IMR-90 (cell line): Measurements from ENCODE around the gene SLC6A4. TPM values are rescaled to one million over a fixed set of nuclear protein-coding genes. Genes with fewer than 3 reads are reported as not detected.
A peak's percentile ranks its signal among the peaks of the same experiment; 100 is the strongest.

Source experiments
- ATAC-seq: fragments of 200-7000 bp; cut with Tn5 transposase; 2 replicates; pipeline ENCODE4 v1.9.1; 2020; ENCODE audit warnings: low read depth, mild to moderate bottlenecking, moderate library complexity
- BruUV-seq: library from RNA; stranded (reverse); fragments of 400-500 nt; replicated peaks from 2 replicates; lab custom pipeline; 2021; lab: Mats Ljungman, UMichigan
- CTCF ChIA-PET: fragments of 300-600 bp; formaldehyde crosslinking; extraction: SDS; loops from one replicate; lab custom pipeline; 2021; ENCODE audit warnings: antibody characterized with exemption; lab: Yijun Ruan, JAX
- POLR2A ChIA-PET: fragments of 300-600 bp; sonication (Branson Sonifier 250); formaldehyde crosslinking; loops from one replicate; lab custom pipeline; 2022; ENCODE audit warnings: antibody characterized with exemption; ENCODE audit not compliant: unreplicated experiment; lab: Charles Lee
- DNase-seq: peaks from one replicate; pipeline ENCODE4 v3.0.0; 2013
- H2AFZ ChIP-seq: replicated peaks from 2 replicates; pipeline ENCODE3; 2013; ENCODE audit warnings: low read length, mild to moderate bottlenecking; ENCODE audit not compliant: poor library complexity
- H2AK5ac ChIP-seq: 2 replicates; pipeline ENCODE4 v1.6.1; 2013; ENCODE audit warnings: low read depth, low read length, inconsistent platforms
- H2AK9ac ChIP-seq: replicated peaks from 2 replicates; pipeline ENCODE3; 2013; ENCODE audit warnings: mild to moderate bottlenecking, low read depth, low read length, moderate library complexity; ENCODE audit not compliant: poor library complexity
- H2BK120ac ChIP-seq: 2 replicates; pipeline ENCODE4 v1.6.1; 2013; ENCODE audit warnings: low read depth, low read length, inconsistent platforms
- H2BK15ac ChIP-seq: 3 replicates; pipeline ENCODE4 v1.6.1; 2013; ENCODE audit warnings: low read depth, low read length, inconsistent platforms
- H2BK20ac ChIP-seq: 2 replicates; pipeline ENCODE4 v1.6.1; 2013; ENCODE audit warnings: low read depth, mild to moderate bottlenecking, inconsistent platforms, low read length, moderate library complexity
- H2BK5ac ChIP-seq: 2 replicates; pipeline ENCODE4 v1.6.1; 2013; ENCODE audit warnings: mild to moderate bottlenecking, low read depth, low read length, inconsistent platforms; ENCODE audit not compliant: poor library complexity, severe bottlenecking
- H3K14ac ChIP-seq: replicated peaks from 2 replicates; pipeline ENCODE4 v1.6.1; 2013; ENCODE audit warnings: low read depth, low read length, inconsistent platforms
- H3K18ac ChIP-seq: 2 replicates; pipeline ENCODE4 v1.6.1; 2013; ENCODE audit warnings: low read depth, low read length, control low read depth
- H3K23ac ChIP-seq: 2 replicates; pipeline ENCODE4 v1.6.1; 2013; ENCODE audit warnings: low read depth, low read length, inconsistent platforms
- H3K27ac ChIP-seq: 2 replicates; pipeline ENCODE4 v1.5.1; 2013; ENCODE audit warnings: mild to moderate bottlenecking, control low read depth, low read length; ENCODE audit not compliant: insufficient read depth
- H3K27me3 ChIP-seq: 2 replicates; pipeline ENCODE4 v1.6.1; 2013; ENCODE audit warnings: low read length; ENCODE audit not compliant: control insufficient read depth, insufficient read depth
- H3K36me3 ChIP-seq: 2 replicates; pipeline ENCODE4 v1.6.1; 2013; ENCODE audit warnings: low read length, mixed read lengths; ENCODE audit not compliant: control insufficient read depth, insufficient read depth
- H3K4ac ChIP-seq: 2 replicates; pipeline ENCODE4 v1.6.1; 2013; ENCODE audit warnings: low read depth, low read length, inconsistent platforms
- H3K4me1 ChIP-seq: 2 replicates; pipeline ENCODE4 v1.6.1; 2013; ENCODE audit warnings: low read length, mixed read lengths; ENCODE audit not compliant: control insufficient read depth, insufficient read depth
- H3K4me2 ChIP-seq: 2 replicates; pipeline ENCODE4 v1.6.1; 2013; ENCODE audit warnings: low read depth, mild to moderate bottlenecking, control low read depth, low read length, moderate library complexity
- H3K4me3 ChIP-seq: 2 replicates; pipeline ENCODE4 v1.5.1; 2013; ENCODE audit warnings: low read depth, mild to moderate bottlenecking, control low read depth, low read length, moderate library complexity; ENCODE audit not compliant: insufficient read depth
- H3K56ac ChIP-seq: 2 replicates; pipeline ENCODE4 v1.6.1; 2013; ENCODE audit warnings: low read length, inconsistent platforms; ENCODE audit not compliant: insufficient read depth; ENCODE audit errors: extremely low read depth
- H3K79me1 ChIP-seq, 2 experiments: 2 replicates each; pipeline ENCODE4 v1.6.1; 2013; ENCODE audit warnings: low read length in 2 of 2, inconsistent platforms in 1 of 2, low read depth in 1 of 2
- H3K9ac ChIP-seq: 2 replicates; pipeline ENCODE4 v1.6.1; 2013; ENCODE audit warnings: low read depth, low read length, control low read depth
- H3K9me1 ChIP-seq: 2 replicates; pipeline ENCODE4 v1.6.1; 2013; ENCODE audit warnings: low read length, inconsistent platforms; ENCODE audit not compliant: insufficient read depth
- H3K9me3 ChIP-seq: 2 replicates; pipeline ENCODE4 v1.6.1; 2013; ENCODE audit warnings: low read length; ENCODE audit not compliant: control insufficient read depth, insufficient read depth
- H4K20me1 ChIP-seq: 2 replicates; pipeline ENCODE4 v1.6.1; 2013; ENCODE audit warnings: low read length, inconsistent platforms; ENCODE audit not compliant: insufficient read depth
- H4K5ac ChIP-seq: 2 replicates; pipeline ENCODE4 v1.6.1; 2013; ENCODE audit warnings: mild to moderate bottlenecking, low read depth, low read length, control low read depth
- H4K8ac ChIP-seq, 2 experiments: 2 replicates each; pipeline ENCODE4 v1.6.1; 2013; ENCODE audit warnings: low read depth in 2 of 2, low read length in 2 of 2, control low read depth in 1 of 2, inconsistent platforms in 1 of 2
- H4K91ac ChIP-seq: 2 replicates; pipeline ENCODE4 v1.6.1; 2013; ENCODE audit warnings: low read depth, low read length, inconsistent platforms; ENCODE audit not compliant: insufficient read depth
- BHLHE40 ChIP-seq: fragments of 150-350 bp; IDR thresholded peaks from 2 replicates; pipeline ENCODE4 v1.6.1; 2016; ENCODE audit warnings: mild to moderate bottlenecking, low read depth, low read length
- CEBPB ChIP-seq: IDR thresholded peaks from 2 replicates; pipeline ENCODE4 v1.6.1; 2012; ENCODE audit warnings: low read depth, low read length, improper control_type of control experiment
- FOS ChIP-seq: fragments of 150-350 bp; IDR thresholded peaks from 2 replicates; pipeline ENCODE4 v1.6.1; 2016; ENCODE audit warnings: low read depth, low read length
- MAFK ChIP-seq: IDR thresholded peaks from 2 replicates; pipeline ENCODE4 v1.6.1; 2012; ENCODE audit warnings: low read depth, low read length, improper control_type of control experiment
- NFE2L2 ChIP-seq: fragments of 150-350 bp; IDR thresholded peaks from 2 replicates; pipeline ENCODE4 v1.6.1; 2016; ENCODE audit warnings: low read depth, mild to moderate bottlenecking, low read length
- POLR2A ChIP-seq: IDR thresholded peaks from 2 replicates; pipeline ENCODE4 v1.6.1; 2012; ENCODE audit warnings: mild to moderate bottlenecking, low read depth, low read length
- RCOR1 ChIP-seq: IDR thresholded peaks from 2 replicates; pipeline ENCODE4 v1.6.1; 2012; ENCODE audit warnings: mild to moderate bottlenecking, low read length, improper control_type of control experiment; ENCODE audit not compliant: insufficient replicate concordance
- SMC3 ChIP-seq: fragments of 150-350 bp; IDR thresholded peaks from 2 replicates; pipeline ENCODE4 v1.6.1; 2016; ENCODE audit warnings: low read depth, mild to moderate bottlenecking, antibody characterized with exemption, low read length, moderate library complexity
- WGBS, 2 experiments: methylation state at CpG; one replicate each; pipeline versions ENCODE4 v1.1.5 to v1.1.7; 2013; ENCODE audit warnings: missing lambda C conversion rate in 2 of 2; ENCODE audit not compliant: insufficient read length in 1 of 2; ENCODE audit errors: extremely low coverage in 2 of 2; 5-methylcytosine and 5-hydroxymethylcytosine counted together
- dilution Hi-C: fragments of 300-500 bp; cut with HindIII; formaldehyde crosslinking; loops from one replicate; pipeline ENCODE4 v1.14.3; 2018; ENCODE audit warnings: low sequenced_read_pairs; ENCODE audit not compliant: unreplicated experiment
- in situ Hi-C: fragments of 300-500 bp; cut with MboI; formaldehyde crosslinking; loops from 3 replicates; pipeline ENCODE4 v1.14.3; 2019; ENCODE audit warnings: low sequenced_read_pairs, inconsistent platforms, mixed read lengths
- intact Hi-C: fragments of 100-400 bp; cut with micrococcal nuclease; formaldehyde crosslinking; loops from 2 replicates; pipeline ENCODE4 v1.10.0; 2022
- polyA plus RNA-seq, 3 experiments: library from polyadenylated mRNA; depleted of rRNA; stranded (reverse); fragments of >200 nt; gene quantifications; 2 replicates each; pipeline ENCODE4 v1.2.3, GENCODE V29; 2012; ENCODE audit warnings: low replicate concordance in 1 of 3
- total RNA-seq: library from RNA; depleted of rRNA; stranded (reverse); fragments of >200 nt; gene quantifications from 2 replicates; pipeline ENCODE4 v1.2.3, GENCODE V29; 2012
- TF ChIP-seq, protein P1 (sequence below): fragments of 150-350 bp; IDR thresholded peaks from 2 replicates; pipeline ENCODE4 v1.6.1; 2016; ENCODE audit warnings: low read depth, mild to moderate bottlenecking, low read length, moderate library complexity, borderline replicate concordance
- TF ChIP-seq, protein P2 (sequence below): conservative IDR thresholded peaks from 2 replicates; pipeline ENCODE4 v1.5.1; 2012; ENCODE audit warnings: mild to moderate bottlenecking, low read depth, low read length, improper control_type of control experiment

SLC6A4 gene
- total and polyA plus RNA-seq, 2 of the 4 experiments (the other 2 are of a cell fraction) = under 0.01 TPM; not detected in 1

DNA sequence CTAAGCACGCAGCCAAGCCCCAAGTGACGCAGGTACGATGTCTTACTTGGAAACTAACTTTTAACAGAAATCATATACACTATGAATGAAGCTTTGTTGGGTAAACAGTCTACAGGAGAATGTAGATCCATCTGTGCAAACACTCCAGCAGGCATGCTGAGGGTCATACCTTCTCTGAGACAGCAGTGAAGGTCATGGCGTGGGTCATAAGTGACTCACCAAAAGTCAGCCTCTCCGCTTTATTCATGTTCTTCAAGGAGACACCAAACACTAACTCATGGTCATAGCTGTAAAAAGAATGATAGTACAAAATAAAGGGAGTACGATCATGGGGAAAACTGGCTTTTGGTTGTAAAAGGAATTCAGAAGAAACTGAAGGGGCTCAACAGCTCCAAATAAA is 35.6 kb upstream of the SLC6A4 start:
- Histone ChIP-seq H4K91ac (no peak overlapping the region), H2BK15ac (no peak overlapping the region), H4K20me1 (no peaks in the 10 kb centered on the region), H3K4me2 (no peak overlapping the region), H3K27me3 (no peaks in the 10 kb centered on the region), H3K4ac (no peak overlapping the region), H2AK5ac (no peak overlapping the region), H3K27ac (no peak overlapping the region), H3K9me3 (no peaks in the 10 kb centered on the region), H3K9ac (no peak overlapping the region), H3K4me1 (no peaks in the 10 kb centered on the region; the same call in 1 of the 2 replicates), H4K5ac (no peak overlapping the region), H3K23ac (no peak overlapping the region), H2BK120ac (no peak overlapping the region), H2AK9ac (no peak overlapping the region), H3K9me1 (peaks cover 8% of the 10 kb centered on the region; the same call in 1 of the 2 replicates), H4K8ac (no peak overlapping the region), H2BK5ac (no peak overlapping the region), H2BK20ac (no peak overlapping the region), H3K14ac (no peak overlapping the region), H2AFZ (no peak overlapping the region), H3K36me3 (peaks cover 24% of the 10 kb centered on the region), H3K56ac (no peak overlapping the region), H3K18ac (no peak overlapping the region), H3K4me3 (no peak overlapping the region), H3K79me1 (peaks cover 0 to 4% of the 10 kb centered on the region in 2 experiments; a peak in 2 of 4 replicates)
- BruUV-seq = no TSS peak
- intact Hi-C loops (loop anchor here (5.0 kb wide), 1 partner anchor 84 kb away; no protein-coding TSS in a partner anchor), in situ Hi-C loops (no loop called here), dilution Hi-C loops (no loop called here)
- ATAC-seq = peak; percentile 74
- ChIA-PET POLR2A (no interaction called here), CTCF (interaction anchor here (0.6 to 1.2 kb wide), 2 partner anchors 165 to 166 kb away, joined by 3 read pairs; no protein-coding TSS in a partner anchor)
- no peak for TF ChIP-seq SMC3
- no peak for TF ChIP-seq FOS
- TF ChIP-seq POLR2A = no peak
- TF ChIP-seq, protein P1, sequence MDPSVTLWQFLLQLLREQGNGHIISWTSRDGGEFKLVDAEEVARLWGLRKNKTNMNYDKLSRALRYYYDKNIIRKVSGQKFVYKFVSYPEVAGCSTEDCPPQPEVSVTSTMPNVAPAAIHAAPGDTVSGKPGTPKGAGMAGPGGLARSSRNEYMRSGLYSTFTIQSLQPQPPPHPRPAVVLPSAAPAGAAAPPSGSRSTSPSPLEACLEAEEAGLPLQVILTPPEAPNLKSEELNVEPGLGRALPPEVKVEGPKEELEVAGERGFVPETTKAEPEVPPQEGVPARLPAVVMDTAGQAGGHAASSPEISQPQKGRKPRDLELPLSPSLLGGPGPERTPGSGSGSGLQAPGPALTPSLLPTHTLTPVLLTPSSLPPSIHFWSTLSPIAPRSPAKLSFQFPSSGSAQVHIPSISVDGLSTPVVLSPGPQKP = no peak
- TF ChIP-seq, protein P2, sequence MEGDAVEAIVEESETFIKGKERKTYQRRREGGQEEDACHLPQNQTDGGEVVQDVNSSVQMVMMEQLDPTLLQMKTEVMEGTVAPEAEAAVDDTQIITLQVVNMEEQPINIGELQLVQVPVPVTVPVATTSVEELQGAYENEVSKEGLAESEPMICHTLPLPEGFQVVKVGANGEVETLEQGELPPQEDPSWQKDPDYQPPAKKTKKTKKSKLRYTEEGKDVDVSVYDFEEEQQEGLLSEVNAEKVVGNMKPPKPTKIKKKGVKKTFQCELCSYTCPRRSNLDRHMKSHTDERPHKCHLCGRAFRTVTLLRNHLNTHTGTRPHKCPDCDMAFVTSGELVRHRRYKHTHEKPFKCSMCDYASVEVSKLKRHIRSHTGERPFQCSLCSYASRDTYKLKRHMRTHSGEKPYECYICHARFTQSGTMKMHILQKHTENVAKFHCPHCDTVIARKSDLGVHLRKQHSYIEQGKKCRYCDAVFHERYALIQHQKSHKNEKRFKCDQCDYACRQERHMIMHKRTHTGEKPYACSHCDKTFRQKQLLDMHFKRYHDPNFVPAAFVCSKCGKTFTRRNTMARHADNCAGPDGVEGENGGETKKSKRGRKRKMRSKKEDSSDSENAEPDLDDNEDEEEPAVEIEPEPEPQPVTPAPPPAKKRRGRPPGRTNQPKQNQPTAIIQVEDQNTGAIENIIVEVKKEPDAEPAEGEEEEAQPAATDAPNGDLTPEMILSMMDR = no peak
- no peak for TF ChIP-seq CEBPB
- TF ChIP-seq RCOR1 = no peak
- TF ChIP-seq BHLHE40 = no peak
- no peak for TF ChIP-seq NFE2L2
- no peak for TF ChIP-seq MAFK
- peak; percentile 64 for DNase-seq
- WGBS, 2 experiments = no CpG with 5 or more reads among the region's 6 CpGs
